Stimulated activated CD4-positive, alpha-beta T cell treated with anti-CD3 and anti-CD28 coated beads, Interleukin-4, amount 100 ng/mL, for 4 hours (primary cell): ENCODE data around the gene SLC6A7.
"Not testable (repeated sequence)": the region's sequence is repeated elsewhere in the genome, so short reads cannot be mapped to it uniquely, and the experiment has no call there.

Experiments used
- DNase-seq, 2 experiments: peaks; one replicate each; pipeline ENCODE4 v3.0.0-alpha.2; 2020

SLC6A7 gene

DNA sequence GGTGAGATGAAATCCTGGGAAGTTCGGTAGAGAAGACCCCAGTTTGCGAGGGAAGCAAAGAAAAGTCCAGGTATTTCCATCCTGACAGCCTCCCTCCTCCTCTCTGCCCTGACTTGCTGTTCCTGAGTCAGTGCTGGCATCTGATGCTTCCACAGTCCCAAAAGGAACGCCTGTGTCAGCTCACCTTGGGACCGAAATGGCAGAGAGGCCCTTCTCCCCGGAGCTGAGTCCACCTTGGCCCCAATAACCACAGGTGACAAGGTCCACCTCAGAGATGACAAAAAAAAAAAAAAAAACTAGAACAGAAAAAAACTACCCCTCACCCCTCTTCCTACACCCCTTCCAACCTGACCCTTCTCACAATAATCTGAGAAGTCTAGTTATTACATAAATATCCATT, 31.6 kb downstream of the SLC6A7 start:
- no peak for DNase-seq

DNA sequence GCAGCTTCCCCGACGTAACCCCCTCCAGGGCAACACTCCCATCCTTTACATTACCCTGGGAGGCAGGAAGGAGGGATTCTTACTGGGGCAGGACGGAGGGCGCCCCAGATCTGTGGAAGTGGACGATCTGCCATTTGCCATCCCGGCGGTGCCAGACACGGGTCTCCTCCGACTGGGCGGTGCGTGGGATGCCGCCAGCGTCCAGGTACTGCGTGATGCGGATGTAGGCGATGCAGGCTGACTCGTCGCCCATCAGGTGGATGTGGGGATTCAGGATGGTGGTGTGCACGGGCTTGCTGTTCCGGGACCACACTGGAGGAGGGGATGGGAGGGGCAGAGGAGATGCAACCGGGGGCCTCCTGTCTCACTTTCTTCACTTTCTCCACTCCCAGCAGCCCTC, 33.0 kb downstream of the SLC6A7 start:
- DNase-seq: no peak

DNA sequence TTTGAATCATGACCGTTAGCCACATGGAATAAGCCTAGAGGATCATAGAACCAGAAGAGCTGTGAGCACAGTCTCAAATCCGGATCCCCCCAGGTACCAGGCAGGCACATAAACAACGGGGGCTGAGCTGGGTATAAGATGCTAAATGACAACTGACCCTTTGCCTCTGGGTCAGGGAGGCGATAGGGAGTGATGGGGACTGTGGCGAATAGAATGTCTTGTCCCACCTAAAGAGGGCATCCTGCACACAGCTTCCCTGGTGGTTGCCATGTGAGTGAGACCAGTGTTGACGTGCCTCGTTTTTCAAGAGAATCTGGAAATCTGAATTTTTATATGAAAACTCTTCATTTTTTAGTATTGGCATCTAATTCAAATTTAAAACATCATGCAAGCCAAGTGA, 33.6 kb downstream of the SLC6A7 start:
- DNase-seq: no peak

DNA sequence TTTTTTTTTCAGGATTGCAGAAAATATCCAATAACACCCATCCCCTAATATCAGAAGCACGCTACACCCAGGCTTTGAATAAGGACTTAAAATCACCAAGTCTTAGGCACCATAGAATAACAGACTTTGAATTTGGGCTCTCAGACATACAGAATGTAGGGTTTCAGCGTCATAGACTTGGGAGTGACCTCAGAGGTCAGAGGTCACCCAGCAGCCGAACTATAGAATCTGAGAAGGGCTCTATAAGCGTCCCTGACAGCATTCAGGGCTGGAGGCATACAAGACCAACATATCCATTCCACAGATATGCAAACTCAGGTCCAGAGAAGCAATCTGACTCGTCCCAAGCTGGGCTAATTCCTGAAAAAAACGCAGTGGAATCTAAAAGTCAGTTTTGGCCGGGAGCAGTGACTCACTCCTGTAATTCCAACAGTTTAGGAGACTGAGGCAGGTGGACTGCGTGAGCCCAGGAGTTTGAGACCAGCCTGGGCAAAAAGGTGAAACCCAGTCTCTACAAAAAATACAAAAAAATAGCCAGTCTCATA, 34.7 kb downstream of the SLC6A7 start:
- DNase-seq: no peak

DNA sequence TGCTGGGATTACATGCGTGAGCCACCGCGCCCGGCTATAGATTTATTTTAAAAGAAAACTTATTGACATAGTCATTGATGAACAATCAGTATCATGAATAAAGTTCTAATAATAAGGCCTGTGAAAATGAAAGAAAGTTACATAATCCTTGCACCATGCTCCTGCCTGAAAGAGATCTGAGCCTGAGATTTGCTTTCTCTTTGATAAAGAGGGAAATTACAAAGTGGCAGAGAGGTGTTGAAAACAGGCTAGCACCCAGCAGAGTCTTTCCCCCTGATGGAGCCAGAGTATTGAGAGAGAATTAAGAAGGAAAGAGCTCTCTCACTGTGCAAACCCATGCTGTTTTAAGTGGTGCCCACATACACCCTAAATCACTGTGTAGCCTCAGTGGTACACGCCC, 37.2 kb downstream of the SLC6A7 start:
- no peak for DNase-seq

DNA sequence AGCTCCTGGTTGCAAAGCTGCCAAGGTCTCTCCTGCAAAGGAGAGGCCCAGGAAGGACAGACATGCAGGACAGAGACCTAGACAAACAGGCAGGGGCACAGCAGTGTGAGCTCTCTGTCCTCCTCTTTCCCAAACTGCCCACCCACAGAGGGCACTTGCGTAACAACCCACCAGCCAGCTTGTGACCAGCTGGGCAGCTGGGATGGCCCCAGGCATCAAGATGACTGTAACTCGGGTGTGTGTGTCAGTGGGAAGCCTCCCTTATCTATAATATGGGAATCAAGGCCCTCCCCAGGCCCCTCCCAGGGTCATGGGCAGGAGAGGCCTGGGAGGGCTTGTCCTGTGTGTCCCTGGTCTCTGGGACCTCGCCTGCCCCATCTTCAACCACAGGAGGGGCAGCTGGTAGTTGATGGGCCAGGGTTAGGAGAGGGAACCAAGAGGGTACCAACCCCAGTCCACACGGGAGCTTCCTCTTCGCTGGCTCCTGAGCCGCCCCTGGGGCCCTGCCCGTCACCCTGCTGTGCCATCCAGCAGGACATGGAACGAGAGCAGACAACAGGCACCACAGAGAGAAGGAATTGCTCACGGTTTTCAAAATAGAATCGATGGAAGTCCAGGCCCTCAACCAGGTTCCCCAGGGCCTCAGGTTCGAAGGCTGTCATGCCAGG, 37.9 kb downstream of the SLC6A7 start:
- DNase-seq: no peak

DNA sequence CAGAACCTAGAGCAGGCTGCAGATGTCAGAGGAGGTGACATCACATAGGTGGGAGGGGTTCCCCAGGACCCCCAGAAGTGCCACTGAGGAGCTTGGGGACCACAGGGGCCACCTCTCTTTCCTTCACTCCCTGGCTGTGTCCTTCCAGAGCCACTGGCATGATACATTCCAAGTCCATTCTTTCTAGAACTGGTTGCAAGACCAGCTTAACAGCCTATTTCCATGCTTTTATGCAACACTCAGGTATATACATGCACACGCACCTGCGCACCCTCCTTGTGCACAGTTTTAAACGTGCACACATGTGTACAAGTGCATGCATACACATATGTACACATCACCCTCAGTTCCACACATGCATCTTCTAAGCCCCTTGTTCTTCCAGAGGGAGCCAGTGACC, 39.7 kb downstream of the SLC6A7 start:
- no peak for DNase-seq

DNA sequence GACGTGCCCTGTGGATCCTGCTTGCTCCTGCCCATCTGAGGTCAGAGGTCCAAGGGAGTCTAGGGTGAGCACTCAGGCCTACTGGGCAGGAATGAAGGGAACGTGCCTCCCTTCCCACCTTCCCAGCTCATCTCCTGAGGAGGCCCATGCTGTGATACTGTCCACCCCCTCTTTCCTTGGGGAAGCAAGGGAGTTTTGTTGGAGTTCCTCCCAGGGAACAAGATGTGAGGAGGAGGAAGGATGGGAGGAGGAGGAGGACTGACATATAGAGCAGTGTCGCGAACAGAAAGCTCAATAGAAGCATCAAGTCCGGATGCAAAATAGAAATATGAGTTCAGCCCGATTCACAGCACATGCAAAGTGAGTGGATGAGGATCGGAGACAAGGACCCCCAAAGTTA, 41.0 kb downstream of the SLC6A7 start:
- no peak for DNase-seq

DNA sequence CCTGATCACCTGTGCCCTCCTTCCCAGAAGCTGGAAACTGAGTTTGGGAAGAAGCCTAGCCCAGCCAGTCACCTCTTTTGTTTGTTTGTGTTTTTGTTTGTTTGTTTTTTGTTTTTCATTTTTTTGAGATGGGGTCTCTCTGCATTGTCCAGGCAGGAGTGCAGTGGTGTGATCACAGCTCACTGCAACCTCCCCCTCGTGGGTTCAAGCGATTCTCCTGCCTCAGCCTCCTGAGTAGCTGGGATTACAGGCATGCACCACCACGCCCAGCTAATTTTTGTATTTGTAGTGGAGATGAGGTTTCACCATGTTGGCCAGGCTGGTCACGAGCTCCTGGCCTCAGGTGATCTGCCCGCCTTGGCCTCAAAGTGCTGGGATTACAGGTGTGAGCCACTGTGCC, 43.8 kb downstream of the SLC6A7 start:
- DNase-seq: not testable (repeated sequence)

DNA sequence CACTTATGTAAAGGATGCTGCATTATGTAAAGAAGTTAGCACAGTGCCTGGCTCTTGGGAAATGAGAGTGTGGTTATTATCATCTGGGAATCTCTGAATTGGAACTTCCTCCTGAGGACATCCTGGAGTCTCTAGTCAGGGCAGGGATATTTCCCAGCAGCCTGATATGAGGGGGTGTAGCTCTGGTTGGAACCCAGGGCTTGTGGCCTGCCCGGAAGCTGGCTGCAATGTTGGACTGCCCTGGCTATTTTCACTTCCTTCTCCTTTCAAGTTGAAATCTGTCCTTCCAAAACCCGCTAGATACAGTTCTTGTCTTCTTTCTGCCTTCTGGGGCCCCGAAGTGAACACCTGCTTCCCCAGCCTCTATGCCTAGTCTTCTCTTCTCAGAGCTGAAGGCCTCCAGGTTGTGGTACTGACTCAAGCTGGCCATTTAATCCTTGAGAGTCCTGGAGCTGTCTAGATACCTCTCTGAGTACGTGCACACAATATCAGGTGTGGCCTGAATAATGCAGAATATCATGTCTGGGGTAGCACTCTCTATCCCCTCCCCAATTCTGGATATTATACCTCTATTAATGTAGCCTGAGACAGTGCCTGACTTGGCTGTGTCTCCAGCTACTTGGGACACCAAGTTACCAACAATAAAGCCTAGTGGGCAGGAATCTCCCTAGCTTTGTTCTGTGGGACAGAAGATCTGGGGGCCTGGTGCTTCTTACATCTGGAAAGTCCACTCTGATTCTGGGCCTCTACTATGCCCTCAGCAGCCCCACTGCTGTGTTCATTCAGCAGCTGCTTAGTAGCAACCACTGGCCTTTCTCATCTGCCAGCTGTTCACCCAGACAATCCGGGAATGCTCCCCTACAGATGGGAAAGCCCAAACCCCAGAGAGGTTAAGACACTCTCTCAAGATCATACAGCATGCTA, 45.0 kb downstream of the SLC6A7 start:
- DNase-seq: no peak

DNA sequence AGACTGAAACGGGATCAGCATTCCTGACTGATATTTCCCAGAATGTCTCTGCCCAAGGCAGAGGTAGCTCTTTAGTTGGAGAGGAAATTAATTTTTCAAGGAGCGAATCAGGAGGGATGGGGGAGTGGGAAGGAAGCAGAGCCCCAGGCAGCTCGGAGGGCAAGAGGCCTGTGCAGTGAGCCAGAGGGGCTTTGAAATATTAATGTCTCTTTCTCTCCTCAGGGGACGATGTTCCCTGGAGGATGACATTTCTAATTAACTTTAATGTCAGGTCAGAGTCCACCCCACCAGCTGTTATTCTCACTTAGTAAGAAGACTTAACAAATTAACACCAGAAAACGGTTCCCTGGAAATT, 45.6 kb downstream of the SLC6A7 start:
- no peak for DNase-seq

DNA sequence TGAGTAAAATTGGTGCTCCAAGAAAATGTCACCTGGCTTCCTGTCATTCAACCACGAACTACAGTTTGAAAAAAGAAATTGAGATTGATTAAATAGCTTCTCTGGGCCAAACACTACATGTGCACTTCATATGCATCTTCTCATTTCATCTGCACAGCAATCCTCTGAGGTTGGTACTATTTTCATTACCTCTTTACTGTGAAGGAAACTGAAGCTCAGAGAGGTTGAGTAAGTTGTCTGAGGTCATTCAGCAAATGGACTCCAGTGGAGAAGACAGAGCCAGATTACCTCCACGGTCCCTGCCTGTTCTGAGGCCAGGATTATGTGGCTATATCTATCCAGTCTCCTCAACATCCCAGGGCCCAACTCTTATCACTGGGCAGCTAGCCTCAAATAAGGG, 46.5 kb downstream of the SLC6A7 start:
- no peak for DNase-seq

DNA sequence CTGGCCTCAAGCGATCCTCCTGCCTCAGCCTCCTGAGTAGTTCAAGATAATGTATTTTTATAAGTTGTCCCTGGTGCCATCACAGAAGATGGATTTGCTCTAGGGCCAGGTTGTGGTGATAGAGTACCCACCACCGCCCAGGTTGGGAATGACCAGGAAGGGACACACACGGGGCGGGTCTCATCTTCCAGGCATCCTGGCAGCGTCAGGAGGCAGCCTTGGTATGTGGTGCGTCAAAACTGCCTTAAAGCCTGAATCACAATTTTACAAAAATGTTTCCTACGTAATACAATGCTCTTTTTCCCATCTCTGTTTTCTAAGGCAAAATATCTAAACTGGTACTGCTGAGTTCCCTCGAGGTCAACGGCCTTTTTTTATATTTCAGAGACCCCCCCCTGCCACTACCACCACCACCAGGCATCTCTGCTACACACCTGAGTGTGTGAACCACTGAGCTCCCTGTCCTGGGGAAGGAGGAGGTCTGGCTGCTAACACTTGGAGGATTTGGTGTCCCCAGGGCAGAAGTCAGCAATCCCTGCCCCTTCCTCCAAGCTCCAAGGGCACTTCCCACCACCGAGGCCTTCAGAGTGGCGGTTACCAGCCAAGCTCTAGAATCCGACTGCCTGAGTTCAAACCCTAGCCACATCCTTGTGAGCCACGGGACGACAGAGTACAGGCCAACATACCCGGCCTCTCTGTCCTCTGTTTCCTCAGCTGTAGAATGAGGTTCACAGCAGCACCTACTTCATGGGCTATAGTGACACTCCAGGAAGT, 47.3 kb downstream of the SLC6A7 start:
- DNase-seq: no peak

DNA sequence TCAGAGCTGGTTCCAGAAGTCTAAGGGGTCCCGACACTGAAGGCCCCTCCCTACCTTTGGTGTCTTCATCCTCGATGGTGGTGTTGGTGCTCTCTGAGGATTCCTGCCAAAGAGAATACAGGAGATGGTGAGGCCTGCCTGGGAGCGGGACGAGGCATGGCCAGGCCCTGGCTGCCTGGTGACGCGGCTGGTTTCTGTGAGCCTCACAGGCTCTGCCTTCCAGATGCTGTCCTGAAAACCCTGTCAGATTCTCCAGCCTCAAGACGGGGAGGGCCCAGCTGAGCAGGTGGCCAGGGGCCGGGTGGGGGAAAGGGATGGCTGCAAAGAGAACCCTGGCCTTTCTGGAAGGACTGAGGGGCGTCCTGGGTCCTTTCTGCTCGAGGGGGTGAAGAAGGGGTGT, 48.8 kb downstream of the SLC6A7 start:
- no peak for DNase-seq

DNA sequence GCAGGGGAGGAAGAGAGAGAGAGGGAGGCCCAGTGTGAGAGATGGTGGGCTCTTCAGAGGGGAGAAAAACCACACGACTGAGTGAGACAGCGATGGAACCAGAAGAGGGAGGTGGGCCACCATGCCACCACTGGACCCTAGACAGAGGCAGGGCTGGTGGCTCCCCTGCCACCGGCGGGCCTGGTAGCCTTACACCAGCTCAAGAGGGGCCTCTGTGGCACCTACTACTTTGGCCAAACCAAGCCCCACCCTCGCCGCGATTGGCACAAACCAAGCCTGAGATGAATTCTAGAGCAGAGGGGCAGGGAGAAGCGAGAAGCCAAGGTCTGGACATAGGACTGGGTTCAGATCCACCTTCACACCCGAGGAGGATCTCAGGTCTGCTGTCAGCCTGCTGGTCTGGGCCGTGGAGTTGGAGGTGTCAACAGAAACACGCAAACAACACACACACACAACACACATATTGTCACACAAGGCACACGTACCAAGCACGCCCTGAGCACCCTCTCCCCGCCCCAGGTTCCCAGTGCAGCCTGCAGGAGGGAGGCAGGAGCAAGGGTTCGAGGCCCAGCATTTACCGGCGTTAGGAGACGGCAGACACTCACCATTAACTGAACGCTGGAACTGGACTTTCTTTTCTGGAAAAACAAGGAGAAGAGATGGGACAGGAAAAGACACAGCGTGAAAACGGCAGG, 49.4 kb downstream of the SLC6A7 start:
- no peak for DNase-seq

DNA sequence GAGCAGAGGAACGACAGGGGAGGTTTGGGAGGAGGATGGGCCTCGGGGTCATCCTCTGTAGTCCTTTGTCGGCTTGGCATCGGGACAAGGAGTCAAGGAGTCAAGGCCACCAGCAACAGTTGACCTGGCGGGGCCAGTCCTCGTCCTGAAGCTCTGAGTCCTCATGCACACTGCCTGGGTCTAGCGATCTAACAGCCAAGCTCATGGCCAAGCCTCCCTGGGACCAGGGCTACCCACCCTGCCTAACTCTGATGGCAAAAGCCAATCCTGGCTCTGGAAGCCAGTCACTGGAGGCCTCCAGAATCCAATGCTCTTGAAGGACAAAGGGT, 49.9 kb downstream of the SLC6A7 start:
- no peak for DNase-seq

DNA sequence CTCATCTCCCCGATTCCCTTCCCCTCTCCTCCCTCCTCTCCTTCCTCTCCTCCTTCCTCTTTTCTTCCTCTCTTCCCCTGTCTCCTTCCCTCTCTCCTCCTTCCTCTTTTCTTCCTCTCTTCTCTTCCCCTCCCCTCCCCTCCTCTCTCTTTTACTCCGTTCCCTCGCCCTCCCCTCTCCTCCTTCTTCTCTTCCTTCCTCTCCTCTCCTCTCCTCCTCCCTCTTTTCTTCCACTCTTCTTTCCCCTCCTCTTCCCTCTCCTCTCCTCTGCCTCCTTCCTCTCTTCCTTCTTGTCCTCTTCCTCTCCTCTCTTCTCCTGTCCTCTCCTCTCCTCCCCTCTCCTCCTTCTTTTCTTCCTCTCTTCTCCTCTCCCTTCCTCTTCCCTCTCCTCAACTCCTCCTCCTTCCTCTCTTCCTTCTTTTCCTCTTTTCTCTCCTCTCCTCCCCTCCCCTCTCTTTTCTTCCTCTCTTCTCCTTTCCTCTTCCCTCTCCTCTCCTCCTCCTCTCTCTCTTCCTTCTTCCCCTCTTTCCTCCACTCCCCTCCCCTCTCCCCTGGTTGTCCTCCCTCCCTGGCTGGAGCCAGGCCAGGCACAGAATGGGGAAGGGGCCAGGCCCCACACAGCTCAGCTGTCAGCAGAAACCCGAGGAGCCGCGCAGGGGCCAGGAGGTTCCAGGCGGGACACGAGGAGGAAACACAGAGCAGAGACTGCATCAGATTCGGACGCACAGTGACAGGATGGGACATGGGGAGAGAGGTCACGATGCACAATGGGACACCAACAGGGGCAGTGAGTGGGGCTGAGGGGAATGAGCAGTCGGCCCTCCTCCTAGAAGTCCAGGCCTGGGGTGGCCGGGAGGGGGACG, 51.7 kb downstream of the SLC6A7 start:
- no peak for DNase-seq

DNA sequence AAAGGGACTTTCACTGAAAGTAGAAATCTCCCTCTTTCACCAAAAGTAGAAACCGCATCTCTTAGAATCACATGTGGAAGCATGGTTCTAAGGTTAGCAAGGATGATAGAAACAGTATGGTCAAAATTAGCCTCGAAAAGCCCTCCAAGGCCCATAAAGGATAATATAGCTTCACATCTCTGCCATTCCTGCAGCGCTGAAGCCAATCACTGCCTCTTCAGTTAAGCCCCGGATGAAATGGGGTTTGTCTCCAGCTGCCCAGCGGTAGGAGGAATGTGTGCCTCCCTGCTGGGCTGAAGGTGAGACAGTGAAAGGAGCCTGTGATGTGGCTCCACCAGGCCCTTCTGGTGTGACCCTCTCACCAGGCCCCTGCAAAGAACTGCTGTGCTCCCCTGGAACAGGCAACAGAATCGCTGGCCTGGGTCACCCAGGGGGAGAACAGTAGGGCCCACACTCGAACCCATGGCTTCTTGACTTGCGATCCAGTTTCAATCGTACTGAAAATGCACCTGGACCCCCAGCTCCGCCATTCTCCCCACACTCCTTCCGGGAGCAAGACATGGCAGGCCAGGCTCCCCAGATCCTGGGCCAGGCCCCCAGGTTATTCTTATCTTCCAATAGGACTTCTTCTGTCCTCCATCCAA, 52.5 kb downstream of the SLC6A7 start:
- DNase-seq: no peak

DNA sequence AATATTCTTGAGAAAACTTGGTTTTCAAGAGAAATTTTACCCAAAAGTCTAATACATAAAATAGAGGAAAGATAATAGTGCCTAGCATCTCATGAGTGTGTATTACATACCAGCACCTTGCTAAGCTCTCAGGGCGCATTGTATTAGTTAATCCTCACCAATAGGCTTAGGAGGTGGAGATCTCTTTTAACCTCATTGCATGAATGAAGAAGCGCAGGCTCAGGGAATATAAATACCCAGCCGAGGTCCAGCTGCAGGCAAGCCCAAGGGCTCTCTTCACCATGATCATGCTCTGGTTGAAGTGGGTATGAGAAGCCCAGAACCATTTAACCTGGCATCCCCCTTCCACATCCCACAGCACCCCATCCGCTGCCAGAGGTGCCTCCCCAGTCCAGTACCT, 53.7 kb downstream of the SLC6A7 start:
- DNase-seq: no peak

DNA sequence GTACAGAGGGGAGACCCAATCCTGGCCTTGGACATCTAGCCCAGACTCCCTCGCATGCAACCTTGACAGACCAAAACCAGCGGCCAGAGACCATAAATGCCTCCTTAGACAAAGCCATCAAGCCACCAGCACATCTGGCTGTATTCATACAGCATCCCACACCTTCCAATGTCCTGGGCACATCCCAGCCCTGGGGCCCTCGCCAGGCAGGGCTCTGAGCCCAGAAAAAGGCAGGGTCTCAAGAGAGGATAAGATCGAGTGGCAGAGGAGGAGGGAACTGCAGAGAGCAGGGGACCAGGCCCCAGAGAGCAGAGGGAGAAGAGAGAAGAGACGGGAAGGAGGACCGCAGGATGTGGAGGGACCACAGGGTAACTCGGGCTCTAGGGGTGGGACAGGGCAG, 54.3 kb downstream of the SLC6A7 start:
- DNase-seq: no peak

DNA sequence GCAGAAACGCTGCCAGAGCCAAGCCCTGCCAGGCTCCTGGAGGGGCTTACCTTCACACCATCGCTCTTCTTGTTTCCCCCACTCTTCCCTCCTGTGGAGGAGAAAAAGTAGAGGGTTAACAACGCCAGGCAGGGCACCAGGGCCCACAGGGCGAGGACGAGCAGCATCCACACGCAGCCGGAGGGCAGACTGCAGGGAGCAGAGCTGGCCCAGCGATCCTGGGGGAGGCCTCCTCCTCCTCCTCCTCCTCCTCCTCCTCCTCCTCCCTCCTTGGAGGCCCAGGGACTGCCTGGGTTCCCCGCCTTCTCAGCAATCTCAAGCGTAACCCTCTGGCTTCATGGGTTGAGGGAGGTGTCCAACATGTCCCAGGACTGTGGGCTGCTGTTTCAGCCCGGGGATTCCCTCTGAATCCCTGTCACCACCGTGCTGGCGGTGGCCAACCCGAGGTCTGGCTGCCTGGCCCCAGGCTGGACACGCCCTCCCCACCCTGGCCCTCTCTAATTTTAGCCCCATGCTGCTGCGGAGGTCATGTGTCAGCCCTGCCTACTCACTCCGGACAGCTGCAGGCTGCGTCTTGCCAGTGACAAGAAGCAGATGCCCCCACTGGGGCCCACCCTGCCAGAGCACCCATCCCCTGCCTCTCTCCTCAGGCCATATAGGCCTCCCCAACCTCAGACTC, 55.4 kb downstream of the SLC6A7 start:
- DNase-seq: no peak
